DMS153 treated with DMSO at 0.1 percent for 48 hours (cell line): ENCODE results near the gene S100A13.
"Not testable (repeated sequence)": the region's sequence is repeated elsewhere in the genome, so short reads cannot be mapped to it uniquely, and the experiment has no call there.

Experiments
- DNase-seq: peaks from one replicate; lab custom pipeline; 2025; ENCODE audit not compliant: unreplicated experiment; lab: John Stamatoyannopoulos, UW

S100A13 gene

GRCh38 chr1:153575081-153575491 is 52.2 kb downstream of the S100A13 start:
- DNase-seq = not testable (repeated sequence)

DNA sequence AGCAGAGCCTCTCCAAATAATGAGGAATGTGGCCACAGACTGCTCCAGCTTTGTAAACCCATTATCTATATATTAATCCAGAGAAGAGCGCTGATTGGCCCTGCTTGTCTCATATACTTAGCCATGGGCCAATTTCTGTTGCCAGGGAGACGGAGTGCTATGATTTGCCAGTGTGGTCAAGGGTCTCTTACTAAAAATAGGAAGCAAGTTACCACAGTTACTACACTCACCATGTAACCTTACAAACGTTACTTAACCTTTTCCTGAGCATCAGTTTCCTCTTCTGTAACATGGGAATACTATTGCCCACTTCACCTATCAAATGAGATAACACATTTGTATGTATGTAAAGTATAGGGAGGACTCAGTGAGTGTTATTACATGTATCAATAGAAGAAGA is 54.0 kb downstream of the S100A13 start:
- no peak for DNase-seq

DNA sequence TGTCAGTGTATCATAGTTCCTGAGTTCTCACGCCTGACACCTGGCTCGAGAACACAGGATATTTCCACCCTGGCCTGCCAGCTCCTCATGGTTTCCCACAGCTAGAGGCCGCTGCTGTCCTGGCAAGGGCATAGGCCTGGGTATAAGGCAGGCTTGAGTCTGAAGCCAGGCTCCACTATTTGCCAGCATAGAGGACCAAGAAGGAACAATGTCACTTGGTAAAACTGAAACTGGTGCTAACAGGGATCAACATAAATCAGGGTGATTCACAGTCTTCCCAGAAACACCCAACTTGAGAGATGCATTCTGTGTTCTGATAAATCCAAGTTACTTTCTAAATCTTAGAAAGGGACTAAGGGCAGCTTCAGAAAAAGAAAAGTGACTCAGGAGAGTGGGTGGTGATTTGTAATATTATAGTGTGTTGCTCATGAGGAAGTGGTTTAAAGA is 54.7 kb downstream of the S100A13 start:
- peak; percentile 86 for DNase-seq

DNA sequence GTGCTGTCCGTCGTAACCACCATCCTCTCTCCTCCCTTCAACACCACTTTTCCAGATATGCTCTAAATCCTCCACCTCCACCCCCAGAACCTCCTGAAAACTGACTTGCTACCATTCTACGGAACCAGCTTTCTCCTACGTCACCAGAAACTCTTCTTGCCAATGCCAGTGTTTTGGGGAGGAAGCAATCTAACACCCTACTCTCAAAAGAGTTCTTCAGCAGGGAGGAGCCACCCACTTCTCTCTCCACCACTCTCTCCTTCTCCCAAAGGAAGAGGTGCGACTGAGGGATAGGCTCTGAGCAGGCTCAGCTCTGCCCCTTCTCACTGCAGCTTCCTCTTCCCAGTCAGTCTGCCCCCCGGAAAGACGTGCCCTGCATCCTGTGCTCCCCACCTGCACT is 55.6 kb downstream of the S100A13 start:
- no peak for DNase-seq

DNA sequence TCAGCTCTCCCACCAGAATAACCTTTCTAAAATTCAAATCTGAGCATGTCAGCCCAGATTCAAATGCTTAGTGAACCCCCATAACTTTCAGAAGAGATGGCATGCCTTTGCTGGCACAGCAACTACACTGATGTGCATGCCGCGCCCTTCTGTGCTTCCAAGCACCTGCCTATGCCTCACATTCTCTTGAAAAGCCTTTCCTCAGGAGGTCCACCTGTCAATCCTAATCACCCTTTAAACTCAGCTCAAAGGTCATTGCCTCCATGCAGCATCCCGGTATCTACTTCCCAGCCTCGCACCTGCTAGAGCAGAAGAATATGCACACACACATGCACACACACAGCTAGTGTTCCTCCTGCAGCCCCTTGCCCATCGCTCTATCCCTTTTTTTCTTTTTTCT is 56.4 kb downstream of the S100A13 start:
- no peak for DNase-seq

GRCh38 chr1:153569465-153569864 is 57.8 kb downstream of the S100A13 start:
- no peak for DNase-seq
